Measurements from ENCODE around the gene PLGRKT. TPM values are rescaled to one million over a fixed set of nuclear protein-coding genes. Genes with fewer than 3 reads are reported as not detected.
"Not testable (repeated sequence)": the region's sequence is repeated elsewhere in the genome, so short reads cannot be mapped to it uniquely, and the experiment has no call there.

The PLGRKT gene
- total RNA-seq, 4 donors from 2014 or later, result 2.9 to 24.6 (median 13.1) TPM

DNA sequence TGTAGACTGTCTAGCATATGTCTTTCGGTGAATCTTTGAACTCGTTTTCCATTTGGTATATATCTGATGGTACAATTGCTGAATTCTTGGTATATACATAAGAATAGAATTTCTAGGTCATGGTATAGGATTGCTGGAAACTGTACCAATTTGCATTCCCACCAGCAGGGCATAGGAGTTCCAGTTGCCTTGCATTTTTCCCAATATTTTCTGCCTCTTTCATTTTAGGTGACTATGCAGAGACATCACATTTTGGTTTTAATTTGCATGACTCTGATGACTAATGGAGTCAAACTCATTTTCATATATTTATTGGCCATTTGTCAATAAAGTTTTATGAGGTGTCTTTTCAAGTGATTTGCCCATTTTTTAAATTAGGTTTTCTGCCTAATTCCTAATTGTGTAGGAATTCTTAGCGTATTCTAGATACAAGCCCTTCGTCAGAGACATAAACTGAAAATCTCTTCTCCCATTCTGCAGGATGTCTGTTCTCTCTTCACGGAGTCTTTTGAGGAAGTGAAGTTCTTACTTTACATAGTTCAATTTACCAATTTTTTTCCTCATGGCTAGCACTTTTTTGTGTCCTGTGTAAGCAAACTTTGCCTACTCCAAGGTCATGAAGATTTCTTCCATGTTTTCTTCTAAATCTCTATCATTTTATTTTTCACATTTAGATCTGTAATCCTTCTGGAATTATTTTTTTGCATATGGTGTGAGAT is 43.8 kb upstream of the PLGRKT start:
- H3K9me3 ChIP-seq, result no peaks in the 10 kb centered on the region
- H3K27me3 ChIP-seq, result no peaks in the 10 kb centered on the region
- H3K36me3 ChIP-seq, result no peaks in the 10 kb centered on the region
- H3K4me3 ChIP-seq, result no peak overlapping the region
- intact Hi-C loops (cut with DNase I; ENCODE audit: low total_unique reads), result no loop called here
- TF ChIP-seq, protein P1, sequence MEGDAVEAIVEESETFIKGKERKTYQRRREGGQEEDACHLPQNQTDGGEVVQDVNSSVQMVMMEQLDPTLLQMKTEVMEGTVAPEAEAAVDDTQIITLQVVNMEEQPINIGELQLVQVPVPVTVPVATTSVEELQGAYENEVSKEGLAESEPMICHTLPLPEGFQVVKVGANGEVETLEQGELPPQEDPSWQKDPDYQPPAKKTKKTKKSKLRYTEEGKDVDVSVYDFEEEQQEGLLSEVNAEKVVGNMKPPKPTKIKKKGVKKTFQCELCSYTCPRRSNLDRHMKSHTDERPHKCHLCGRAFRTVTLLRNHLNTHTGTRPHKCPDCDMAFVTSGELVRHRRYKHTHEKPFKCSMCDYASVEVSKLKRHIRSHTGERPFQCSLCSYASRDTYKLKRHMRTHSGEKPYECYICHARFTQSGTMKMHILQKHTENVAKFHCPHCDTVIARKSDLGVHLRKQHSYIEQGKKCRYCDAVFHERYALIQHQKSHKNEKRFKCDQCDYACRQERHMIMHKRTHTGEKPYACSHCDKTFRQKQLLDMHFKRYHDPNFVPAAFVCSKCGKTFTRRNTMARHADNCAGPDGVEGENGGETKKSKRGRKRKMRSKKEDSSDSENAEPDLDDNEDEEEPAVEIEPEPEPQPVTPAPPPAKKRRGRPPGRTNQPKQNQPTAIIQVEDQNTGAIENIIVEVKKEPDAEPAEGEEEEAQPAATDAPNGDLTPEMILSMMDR (IDR thresholded peaks at IDR 0.05), result no peak
- TF ChIP-seq POLR2A (IDR thresholded peaks at IDR 0.05), result no peak
- DNase-seq, result no peak
- no peaks in the 10 kb centered on the region for H3K4me1 ChIP-seq
- no peak overlapping the region for H3K27ac ChIP-seq

GRCh38 chr9:5480919-5481318 is 43.2 kb upstream of the PLGRKT start:
- Histone ChIP-seq H3K36me3 (no peaks in the 10 kb centered on the region), H3K9me3 (no peaks in the 10 kb centered on the region), H3K4me3 (no peak overlapping the region), H3K4me1 (no peaks in the 10 kb centered on the region), H3K27ac (no peak overlapping the region), H3K27me3 (no peaks in the 10 kb centered on the region)
- intact Hi-C loops (cut with DNase I; ENCODE audit: low total_unique reads), result no loop called here
- no peak for TF ChIP-seq POLR2A (IDR thresholded peaks at IDR 0.05)
- no peak for DNase-seq

DNA sequence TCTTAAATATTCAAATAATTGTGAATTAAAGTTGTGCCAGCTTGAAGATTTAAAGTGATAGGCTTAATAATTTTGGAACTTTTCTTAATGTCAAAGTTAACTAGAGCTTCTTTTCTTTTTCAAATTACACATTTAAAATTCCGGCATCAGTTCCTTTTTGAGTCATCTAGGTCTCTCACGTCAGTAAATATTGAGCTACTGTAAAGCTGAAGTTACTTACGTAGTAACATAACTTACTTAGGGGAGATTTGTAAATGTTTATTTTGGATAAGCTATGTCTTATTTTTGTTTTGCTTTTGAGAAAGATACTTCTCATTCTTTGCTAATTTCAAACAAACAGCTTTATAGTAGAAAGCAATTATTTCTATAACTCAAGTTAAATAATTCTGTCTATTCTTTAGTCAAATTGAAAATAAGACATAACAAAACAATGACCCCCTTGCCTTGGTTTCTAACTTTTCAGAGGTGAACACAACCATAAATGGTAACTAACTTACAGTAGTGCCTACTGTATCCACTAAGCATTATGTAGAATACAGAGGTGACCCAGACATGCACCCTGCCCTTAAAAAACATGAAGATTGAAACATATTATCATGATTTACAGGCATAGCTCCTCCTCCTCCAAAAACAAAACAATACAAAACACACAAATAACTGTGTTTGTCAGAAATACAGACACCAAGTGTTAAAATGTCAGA is 42.4 kb upstream of the PLGRKT start:
- no peak overlapping the region for H3K4me3 ChIP-seq
- intact Hi-C loops (cut with DNase I; ENCODE audit: low total_unique reads), result no loop called here
- no peaks in the 10 kb centered on the region for H3K4me1 ChIP-seq
- DNase-seq, result no peak
- H3K36me3 ChIP-seq, result no peaks in the 10 kb centered on the region
- H3K27ac ChIP-seq, result no peak overlapping the region
- no peaks in the 10 kb centered on the region for H3K27me3 ChIP-seq
- no peaks in the 10 kb centered on the region for H3K9me3 ChIP-seq
- TF ChIP-seq POLR2A (IDR thresholded peaks at IDR 0.05), result no peak
- TF ChIP-seq, protein P1 (IDR thresholded peaks at IDR 0.05), result no peak

GRCh38 chr9:5478206-5478605 is 40.5 kb upstream of the PLGRKT start:
- Histone ChIP-seq H3K27ac (no peak overlapping the region), H3K4me1 (no peaks in the 10 kb centered on the region), H3K4me3 (no peak overlapping the region), H3K36me3 (no peaks in the 10 kb centered on the region), H3K27me3 (no peaks in the 10 kb centered on the region), H3K9me3 (no peaks in the 10 kb centered on the region)
- TF ChIP-seq, protein P1 (IDR thresholded peaks at IDR 0.05), result no peak
- no peak for TF ChIP-seq POLR2A (IDR thresholded peaks at IDR 0.05)
- intact Hi-C loops (cut with DNase I; ENCODE audit: low total_unique reads), result no loop called here
- DNase-seq, result no peak

- H3K27me3 ChIP-seq; H3K36me3 ChIP-seq; DNase-seq; H3K9me3 ChIP-seq; H3K4me3 ChIP-seq; intact Hi-C loops (cut with DNase I; ENCODE audit: low total_unique reads); H3K27ac ChIP-seq; H3K4me1 ChIP-seq: not testable (repeated sequence)
These were observed 37.9 kb upstream of the PLGRKT start for GRCh38 chr9:5475611-5476010.

- intact Hi-C loops (cut with DNase I; ENCODE audit: low total_unique reads), result no loop called here
- TF ChIP-seq POLR2A (IDR thresholded peaks at IDR 0.05), result no peak
- TF ChIP-seq, protein P1 (IDR thresholded peaks at IDR 0.05), result no peak
- Histone ChIP-seq H3K4me1 (no peaks in the 10 kb centered on the region), H3K4me3 (no peak overlapping the region), H3K36me3 (no peaks in the 10 kb centered on the region), H3K27ac (no peak overlapping the region), H3K9me3 (no peaks in the 10 kb centered on the region), H3K27me3 (no peaks in the 10 kb centered on the region)
- no peak for DNase-seq
These were observed 33.1 kb upstream of the PLGRKT start for GRCh38 chr9:5470816-5471215.

Data from uterus (tissue), 4 donors.